ENCODE results near the gene HBM. TPM values are rescaled to one million over a fixed set of nuclear protein-coding genes. Genes with fewer than 3 reads are reported as not detected.

The HBM gene
- total RNA-seq, 1 donor from 2014 or later, result not detected

DNA sequence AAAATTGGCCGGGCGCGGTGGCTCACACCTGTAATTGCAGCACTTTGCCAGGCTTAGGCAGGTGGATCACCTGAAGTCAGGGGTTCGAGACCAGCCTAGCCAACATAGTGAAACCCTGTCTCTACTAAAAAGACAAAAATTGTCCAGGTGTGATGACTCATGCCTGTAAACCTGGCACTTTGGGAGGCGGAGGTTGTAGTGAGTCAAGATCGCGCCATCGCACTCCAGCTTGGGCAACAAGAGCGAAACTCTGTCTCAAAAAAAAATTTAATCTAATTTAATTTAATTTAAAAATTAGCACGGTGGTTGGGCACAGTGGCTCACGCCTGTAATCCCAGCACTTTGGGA lies 12.9 kb downstream of the HBM start:
- Histone ChIP-seq H3K36me3 (ENCODE audit: control insufficient read depth, insufficient read depth, low read length) (no peaks in the 10 kb centered on the region), H3K4me3 (ENCODE audit: low read depth, low read length) (no peak overlapping the region), H3K27me3 (ENCODE audit: control insufficient read depth, insufficient read depth, low read length) (peaks cover 17% of the 10 kb centered on the region)
- TF ChIP-seq, protein P1, sequence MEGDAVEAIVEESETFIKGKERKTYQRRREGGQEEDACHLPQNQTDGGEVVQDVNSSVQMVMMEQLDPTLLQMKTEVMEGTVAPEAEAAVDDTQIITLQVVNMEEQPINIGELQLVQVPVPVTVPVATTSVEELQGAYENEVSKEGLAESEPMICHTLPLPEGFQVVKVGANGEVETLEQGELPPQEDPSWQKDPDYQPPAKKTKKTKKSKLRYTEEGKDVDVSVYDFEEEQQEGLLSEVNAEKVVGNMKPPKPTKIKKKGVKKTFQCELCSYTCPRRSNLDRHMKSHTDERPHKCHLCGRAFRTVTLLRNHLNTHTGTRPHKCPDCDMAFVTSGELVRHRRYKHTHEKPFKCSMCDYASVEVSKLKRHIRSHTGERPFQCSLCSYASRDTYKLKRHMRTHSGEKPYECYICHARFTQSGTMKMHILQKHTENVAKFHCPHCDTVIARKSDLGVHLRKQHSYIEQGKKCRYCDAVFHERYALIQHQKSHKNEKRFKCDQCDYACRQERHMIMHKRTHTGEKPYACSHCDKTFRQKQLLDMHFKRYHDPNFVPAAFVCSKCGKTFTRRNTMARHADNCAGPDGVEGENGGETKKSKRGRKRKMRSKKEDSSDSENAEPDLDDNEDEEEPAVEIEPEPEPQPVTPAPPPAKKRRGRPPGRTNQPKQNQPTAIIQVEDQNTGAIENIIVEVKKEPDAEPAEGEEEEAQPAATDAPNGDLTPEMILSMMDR (IDR thresholded peaks at IDR 0.05; ENCODE audit: insufficient read depth, low read length, severe bottlenecking), result no peak
- DNase-seq (ENCODE audit: low read depth), result peak; percentile 33
- FAIRE-seq, result no peak

DNA sequence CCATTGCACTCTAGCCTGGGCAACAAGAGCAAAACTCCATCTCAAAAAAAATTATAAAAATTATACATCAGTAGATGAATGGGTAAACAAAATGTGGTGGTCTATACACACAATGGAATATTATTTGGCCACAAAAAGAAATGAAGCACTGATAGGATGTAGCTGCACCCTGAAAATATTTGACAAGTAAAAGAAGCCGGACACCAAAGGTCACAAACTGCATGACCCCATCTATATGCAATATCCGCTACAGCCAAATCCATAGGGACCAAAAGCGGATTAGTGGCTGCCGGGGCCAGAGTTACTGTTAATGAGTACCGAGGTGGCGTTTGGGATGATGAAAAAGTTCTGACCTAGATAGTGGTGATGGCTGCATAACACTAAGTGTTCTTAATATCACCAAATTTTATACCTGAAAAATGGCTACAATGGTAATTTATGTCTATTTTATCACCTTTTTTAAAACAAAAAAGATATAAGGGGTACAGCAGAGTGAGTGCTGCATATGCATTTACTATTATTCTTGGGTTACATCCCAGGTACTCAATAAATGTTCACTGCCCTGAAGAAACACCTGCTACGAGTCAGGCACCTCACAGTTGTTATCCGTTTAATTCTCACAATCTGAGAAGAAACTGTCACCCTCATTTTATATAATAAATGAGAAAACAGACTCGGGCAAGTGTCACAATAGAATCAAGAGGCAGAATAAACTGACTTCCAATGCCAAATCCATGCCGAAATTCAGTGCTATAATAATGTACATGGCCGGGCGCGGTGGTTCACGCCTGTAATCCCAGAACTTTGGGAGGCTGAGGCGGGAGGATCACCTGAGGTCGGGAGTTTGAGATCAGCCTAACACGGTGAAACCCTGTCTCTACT lies 13.7 kb downstream of the HBM start:
- TF ChIP-seq, protein P1 (IDR thresholded peaks at IDR 0.05; ENCODE audit: insufficient read depth, low read length, severe bottlenecking), result no peak
- Histone ChIP-seq H3K36me3 (ENCODE audit: control insufficient read depth, insufficient read depth, low read length) (no peaks in the 10 kb centered on the region), H3K27me3 (ENCODE audit: control insufficient read depth, insufficient read depth, low read length) (peaks cover 17% of the 10 kb centered on the region), H3K4me3 (ENCODE audit: low read depth, low read length) (no peak overlapping the region)
- FAIRE-seq (no peak), DNase-seq (ENCODE audit: low read depth) (no peak)

DNA sequence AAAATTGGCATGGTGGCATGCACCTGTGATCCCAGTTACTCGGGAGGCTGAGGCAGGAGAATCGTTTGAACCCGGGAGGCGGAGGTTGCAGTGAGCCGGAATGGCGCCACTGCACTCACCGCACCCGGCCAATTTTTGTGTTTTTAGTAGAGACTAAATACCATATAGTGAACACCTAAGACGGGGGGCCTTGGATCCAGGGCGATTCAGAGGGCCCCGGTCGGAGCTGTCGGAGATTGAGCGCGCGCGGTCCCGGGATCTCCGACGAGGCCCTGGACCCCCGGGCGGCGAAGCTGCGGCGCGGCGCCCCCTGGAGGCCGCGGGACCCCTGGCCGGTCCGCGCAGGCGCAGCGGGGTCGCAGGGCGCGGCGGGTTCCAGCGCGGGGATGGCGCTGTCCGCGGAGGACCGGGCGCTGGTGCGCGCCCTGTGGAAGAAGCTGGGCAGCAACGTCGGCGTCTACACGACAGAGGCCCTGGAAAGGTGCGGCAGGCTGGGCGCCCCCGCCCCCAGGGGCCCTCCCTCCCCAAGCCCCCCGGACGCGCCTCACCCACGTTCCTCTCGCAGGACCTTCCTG lies 14.4 kb downstream of the HBM start, which contains the start of gene HBQ1:
TSS of gene HBQ1 (plus strand) at position 359 of the 575 bp plus-strand sequence. CDS start at position 387, 28 bp downstream.
- peaks cover under 1% of the 10 kb centered on the region for H3K36me3 ChIP-seq (ENCODE audit: control insufficient read depth, insufficient read depth, low read length)
- peaks cover 15% of the 10 kb centered on the region for H3K27me3 ChIP-seq (ENCODE audit: control insufficient read depth, insufficient read depth, low read length)
- DNase-seq (ENCODE audit: low read depth) (no peak), FAIRE-seq (no peak)
- peak within 1 kb of the TSS; percentile 26 for H3K4me3 ChIP-seq (ENCODE audit: low read depth, low read length)
- TF ChIP-seq, protein P1 (IDR thresholded peaks at IDR 0.05; ENCODE audit: insufficient read depth, low read length, severe bottlenecking), result no peak

DNA sequence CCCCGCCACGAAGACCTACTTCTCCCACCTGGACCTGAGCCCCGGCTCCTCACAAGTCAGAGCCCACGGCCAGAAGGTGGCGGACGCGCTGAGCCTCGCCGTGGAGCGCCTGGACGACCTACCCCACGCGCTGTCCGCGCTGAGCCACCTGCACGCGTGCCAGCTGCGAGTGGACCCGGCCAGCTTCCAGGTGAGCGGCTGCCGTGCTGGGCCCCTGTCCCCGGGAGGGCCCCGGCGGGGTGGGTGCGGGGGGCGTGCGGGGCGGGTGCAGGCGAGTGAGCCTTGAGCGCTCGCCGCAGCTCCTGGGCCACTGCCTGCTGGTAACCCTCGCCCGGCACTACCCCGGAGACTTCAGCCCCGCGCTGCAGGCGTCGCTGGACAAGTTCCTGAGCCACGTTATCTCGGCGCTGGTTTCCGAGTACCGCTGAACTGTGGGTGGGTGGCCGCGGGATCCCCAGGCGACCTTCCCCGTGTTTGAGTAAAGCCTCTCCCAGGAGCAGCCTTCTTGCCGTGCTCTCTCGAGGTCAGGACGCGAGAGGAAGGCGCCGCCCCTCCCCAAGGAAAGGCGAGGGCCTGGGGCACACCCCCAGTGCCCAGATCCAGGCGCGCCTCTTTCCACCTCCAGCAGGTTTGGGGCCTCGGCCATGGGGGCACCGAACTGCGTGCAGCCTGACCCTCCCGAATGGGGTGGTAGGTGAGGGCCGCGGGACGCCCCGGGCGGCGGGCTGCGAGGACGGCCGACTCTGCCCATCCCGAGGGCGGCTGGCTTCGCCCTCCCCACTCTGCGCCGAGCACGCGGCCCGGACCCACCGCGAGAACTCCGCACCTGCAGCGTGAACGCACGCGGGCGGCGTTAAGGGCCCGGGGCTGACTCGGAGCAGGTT lies 15.1 kb downstream of the HBM start:
- DNase-seq (ENCODE audit: low read depth), result no peak
- Histone ChIP-seq H3K36me3 (ENCODE audit: control insufficient read depth, insufficient read depth, low read length) (peaks cover 4% of the 10 kb centered on the region), H3K4me3 (ENCODE audit: low read depth, low read length) (peak overlapping the region; percentile 26), H3K27me3 (ENCODE audit: control insufficient read depth, insufficient read depth, low read length) (peaks cover 13% of the 10 kb centered on the region)
- no peak for FAIRE-seq
- TF ChIP-seq, protein P1 (IDR thresholded peaks at IDR 0.05; ENCODE audit: insufficient read depth, low read length, severe bottlenecking), result peak; percentile 26

DNA sequence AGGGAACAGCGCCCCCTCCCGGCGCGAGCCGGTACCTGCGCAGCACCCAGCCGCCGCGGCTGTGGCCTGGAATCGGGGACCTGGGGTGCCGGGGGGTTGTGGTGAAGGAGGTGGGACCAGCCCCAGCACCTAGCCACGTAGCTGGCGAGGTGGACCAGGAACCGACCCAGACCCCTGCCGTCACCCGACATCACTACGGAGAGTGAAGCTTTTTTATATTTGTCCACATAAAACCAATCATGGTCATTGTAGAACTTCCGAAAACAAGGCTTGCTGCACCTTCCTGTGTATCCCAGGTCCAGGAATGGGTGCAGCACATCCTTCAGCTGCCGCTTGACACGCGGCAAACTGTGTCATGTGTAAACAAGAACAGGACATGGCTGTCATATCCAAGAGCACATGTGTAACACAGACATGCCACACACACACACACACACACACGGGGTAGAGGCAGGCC lies 15.8 kb downstream of the HBM start:
- H3K36me3 ChIP-seq (ENCODE audit: control insufficient read depth, insufficient read depth, low read length), result peaks cover 4% of the 10 kb centered on the region
- FAIRE-seq, result peak; percentile 36
- H3K4me3 ChIP-seq (ENCODE audit: low read depth, low read length), result no peak overlapping the region
- H3K27me3 ChIP-seq (ENCODE audit: control insufficient read depth, insufficient read depth, low read length), result peaks cover 13% of the 10 kb centered on the region
- TF ChIP-seq, protein P1 (IDR thresholded peaks at IDR 0.05; ENCODE audit: insufficient read depth, low read length, severe bottlenecking), result peak; percentile 97
- peak; percentile 24 for DNase-seq (ENCODE audit: low read depth)

Data from bronchial epithelial cell (primary cell).